Endothelial cell of umbilical vein (primary cell): Measurements from ENCODE around the gene ZDHHC11. TPM values are rescaled to one million over a fixed set of nuclear protein-coding genes. Genes with fewer than 3 reads are reported as not detected.

Experiments used
- BruUV-seq: library from RNA; stranded (reverse); fragments of 400-500 nt; replicated peaks from 2 replicates; lab custom pipeline; 2021; lab: Mats Ljungman, UMichigan
- CTCF ChIA-PET: fragments of 300-600, 350-600 bp; sonication (Branson Sonifier 250); formaldehyde crosslinking; loops from one replicate; lab custom pipeline; 2021; ENCODE audit warnings: antibody characterized with exemption, inconsistent platforms; lab: Charles Lee
- POLR2A ChIA-PET: fragments of 300-600, 350-600 bp; sonication (Branson Sonifier 250); formaldehyde crosslinking; loops from one replicate; lab custom pipeline; 2021; ENCODE audit warnings: antibody characterized with exemption, inconsistent platforms; lab: Charles Lee
- DNase-seq: peaks from one replicate; pipeline ENCODE4 v3.0.0-alpha.2; 2011; ENCODE audit warnings: low read depth, low spot score
- FAIRE-seq: peaks from 2 replicates; lab custom pipeline; 2011; peaks lifted over from hg19 to GRCh38; lab: Jason Lieb, UNC
- H2AFZ ChIP-seq: 2 replicates; pipeline ENCODE4 v1.6.0; 2012; ENCODE audit warnings: low read depth, low read length, control low read depth, inconsistent platforms
- H3K27ac ChIP-seq: 2 replicates; pipeline ENCODE4 v1.5.1; 2011; ENCODE audit warnings: low read depth, mild to moderate bottlenecking, control low read depth, low read length, moderate library complexity; ENCODE audit not compliant: insufficient read depth
- H3K27me3 ChIP-seq, 2 experiments: 2 replicates each; pipeline versions ENCODE4 v1.6.0 to v1.6.1; 2011; ENCODE audit warnings: low read length in 2 of 2, mixed read lengths in 1 of 2; ENCODE audit not compliant: control insufficient read depth in 2 of 2, insufficient read depth in 2 of 2
- H3K36me3 ChIP-seq, 2 experiments: 2 replicates in 1 of 2; 3 replicates in 1 of 2; pipeline ENCODE4 v1.5.1; 2011; ENCODE audit warnings: low read length in 2 of 2, mild to moderate bottlenecking in 1 of 2, moderate library complexity in 1 of 2; ENCODE audit not compliant: control insufficient read depth in 2 of 2, insufficient read depth in 2 of 2; ENCODE audit errors: extremely low read depth in 1 of 2
- H3K4me1 ChIP-seq: 3 replicates; pipeline ENCODE4 v1.5.1; 2011; ENCODE audit warnings: mild to moderate bottlenecking, low read length; ENCODE audit not compliant: control insufficient read depth, insufficient read depth; ENCODE audit errors: extremely low read depth
- H3K4me2 ChIP-seq: 2 replicates; pipeline ENCODE4 v1.6.1; 2011; ENCODE audit warnings: low read length, control low read depth, mixed read lengths; ENCODE audit not compliant: insufficient read depth
- H3K4me3 ChIP-seq, 3 experiments: fragments of 200-600 bp in 1 of 3; sonication (generic), shearing (Covaris generic) in 1 of 3; replicated peaks in 1 of 3; 2 replicates each; pipeline ENCODE4 v1.5.1; 2011 to 2016; ENCODE audit warnings: control low read depth in 3 of 3, low read length in 3 of 3, mild to moderate bottlenecking in 2 of 3, inconsistent platforms in 1 of 3, low read depth in 1 of 3, moderate library complexity in 1 of 3; ENCODE audit not compliant: insufficient read depth in 1 of 3
- H3K79me2 ChIP-seq: 2 replicates; pipeline ENCODE4 v1.6.0; 2012; ENCODE audit warnings: low read length, inconsistent platforms; ENCODE audit not compliant: control insufficient read depth, insufficient read depth
- H3K9ac ChIP-seq: replicated peaks from 2 replicates; pipeline ENCODE3; 2011; ENCODE audit warnings: low read length, control low read depth; ENCODE audit not compliant: insufficient read depth; ENCODE audit errors: extremely low read depth
- H3K9me1 ChIP-seq: replicated peaks from 3 replicates; pipeline ENCODE4 v1.6.0; 2011; ENCODE audit warnings: mild to moderate bottlenecking, low read length; ENCODE audit not compliant: control insufficient read depth, insufficient read depth; ENCODE audit errors: extremely low read depth
- H3K9me3 ChIP-seq: replicated peaks from 2 replicates; pipeline ENCODE4 v1.5.1; 2012; ENCODE audit warnings: low read length, inconsistent platforms; ENCODE audit not compliant: control insufficient read depth, insufficient read depth
- H4K20me1 ChIP-seq: replicated peaks from 2 replicates; pipeline ENCODE3; 2011; ENCODE audit warnings: mild to moderate bottlenecking, low read length; ENCODE audit not compliant: control insufficient read depth, insufficient read depth; ENCODE audit errors: extremely low read depth
- CTCF ChIP-seq, 2 donors: IDR thresholded peaks; 1 replicate in 1 of 2; 2 replicates in 1 of 2; pipeline ENCODE4 v1.5.1; 2011; ENCODE audit warnings: low read length in 2 of 2, mild to moderate bottlenecking in 2 of 2, moderate library complexity in 2 of 2, control low read depth in 1 of 2, inconsistent platforms in 1 of 2, low read depth in 1 of 2; ENCODE audit not compliant: insufficient read depth in 1 of 2; ENCODE audit errors: extremely low read depth in 1 of 2
- EZH2 ChIP-seq: IDR thresholded peaks from 2 replicates; pipeline ENCODE4 v1.6.1; 2012; ENCODE audit warnings: borderline replicate concordance, low read depth, mild to moderate bottlenecking, moderate library complexity, low read length, inconsistent platforms; ENCODE audit not compliant: severe bottlenecking
- FOS ChIP-seq: IDR thresholded peaks from 2 replicates; pipeline ENCODE4 v1.6.1; 2011; ENCODE audit warnings: mild to moderate bottlenecking, low read length, moderate library complexity, borderline replicate concordance; ENCODE audit not compliant: insufficient read depth
- MYC ChIP-seq: IDR thresholded peaks from one replicate; pipeline ENCODE4 v1.6.1; 2011; ENCODE audit warnings: mild to moderate bottlenecking, low read depth, low read length
- POLR2AphosphoS5 ChIP-seq: IDR thresholded peaks from 2 replicates; pipeline ENCODE4 v1.6.1; 2012; ENCODE audit warnings: low read depth, mild to moderate bottlenecking, control low read depth, low read length, moderate library complexity; ENCODE audit not compliant: insufficient read depth
- dilution Hi-C: fragments of 300-500 bp; cut with MboI; formaldehyde crosslinking; loops from one replicate; pipeline ENCODE4 v1.15.0; 2019; ENCODE audit warnings: low sequenced_read_pairs; ENCODE audit not compliant: extremely low pct_ligation_motif_present
- intact Hi-C: fragments of 100-400 bp; cut with micrococcal nuclease; formaldehyde crosslinking; loops from one replicate; pipeline ENCODE4 v1.10.0; 2022
- polyA plus RNA-seq, 4 experiments: library from polyadenylated mRNA; depleted of rRNA in 3 of 4; stranded (reverse) in 3 of 4; unstranded in 1 of 4; fragments of >200 nt; gene quantifications; 2 replicates each; pipeline versions ENCODE4 v1.2.1 to v1.2.3, GENCODE V29; 2011 to 2012; ENCODE audit warnings: missing spikeins in 1 of 4
- total RNA-seq: library from RNA; stranded (reverse); gene quantifications from 2 replicates; pipeline ENCODE4 v1.2.3, GENCODE V29; 2021

Gene ZDHHC11
- total and polyA plus RNA-seq, 2 donors (not counting 3 experiments of a cell fraction or from before 2014, with no cell fraction given) = 0.35 to 4.4 TPM

- Histone ChIP-seq H3K9me3 (no peaks in the 10 kb centered on the region), H3K36me3 (peaks cover 12 to 50% of the 10 kb centered on the region in 2 experiments), H3K4me1 (peaks cover 18% of the 10 kb centered on the region), H3K9ac (no peak overlapping the region), H3K27ac (no peak overlapping the region), H3K79me2 (no peaks in the 10 kb centered on the region), H3K9me1 (no peaks in the 10 kb centered on the region), H2AFZ (no peak overlapping the region), H3K4me2 (no peak overlapping the region), H4K20me1 (no peaks in the 10 kb centered on the region), H3K27me3 (no peaks in the 10 kb centered on the region), H3K4me3 (no peak overlapping the region)
- CTCF ChIA-PET = no interaction called here
- FAIRE-seq (no peak), DNase-seq (no peak)
- dilution Hi-C loops (no loop called here), intact Hi-C loops (no loop called here)
- BruUV-seq = no TSS peak
- POLR2A ChIA-PET = no interaction called here
- TF ChIP-seq POLR2AphosphoS5 = no peak
- TF ChIP-seq MYC = no peak
- TF ChIP-seq CTCF (IDR thresholded peaks at IDR 0.05; ENCODE audit: extremely low read depth in 1 of 2, insufficient read depth in 1 of 2, low read depth in 1 of 2, low read length in 2 of 2) = no peak
These were observed 20.2 kb upstream of the ZDHHC11 start for GRCh38 chr5:870956-871355.

- no TSS peak for BruUV-seq
- no peak for TF ChIP-seq FOS
- no peak for TF ChIP-seq EZH2
- Histone ChIP-seq H3K36me3 (peaks cover 6 to 60% of the 10 kb centered on the region in 2 experiments), H3K9me3 (no peaks in the 10 kb centered on the region), H4K20me1 (no peaks in the 10 kb centered on the region), H2AFZ (no peak overlapping the region), H3K4me2 (no peak overlapping the region), H3K27ac (no peak overlapping the region), H3K4me3 (no peak overlapping the region), H3K9me1 (no peaks in the 10 kb centered on the region), H3K27me3 (no peaks in the 10 kb centered on the region), H3K79me2 (no peaks in the 10 kb centered on the region), H3K4me1 (peaks cover 17% of the 10 kb centered on the region), H3K9ac (no peak overlapping the region)
- no peak for FAIRE-seq
- intact Hi-C loops = no loop called here
- ChIA-PET CTCF (no interaction called here), POLR2A (no interaction called here)
- no peak for DNase-seq
- dilution Hi-C loops = no loop called here
These were observed 17.8 kb upstream of the ZDHHC11 start for GRCh38 chr5:868428-869135.
